Fibroblast of skin of back (primary cell): ENCODE measurements around the gene FBXW9.
"Not testable (repeated sequence)": the region's sequence is repeated elsewhere in the genome, so short reads cannot be mapped to it uniquely, and the experiment has no call there.

ENCODE experiments used
- DNase-seq: peaks from one replicate; pipeline ENCODE4 v3.0.0-alpha.2; 2013

The FBXW9 gene

GRCh38 chr19:12715102-12715501 lies 18.7 kb upstream of the FBXW9 start:
- no peak for DNase-seq

GRCh38 chr19:12713304-12713703 lies 16.9 kb upstream of the FBXW9 start:
- not testable (repeated sequence) for DNase-seq

GRCh38 chr19:12712077-12712476 lies 15.6 kb upstream of the FBXW9 start:
- not testable (repeated sequence) for DNase-seq

GRCh38 chr19:12711187-12711586 lies 14.8 kb upstream of the FBXW9 start:
- no peak for DNase-seq

- DNase-seq = no peak
Measured at GRCh38 chr19:12708641-12709040, 12.2 kb upstream of the FBXW9 start.

GRCh38 chr19:12706332-12706718 lies 9.9 kb upstream of the FBXW9 start:
- DNase-seq = no peak

- no peak for DNase-seq
Measured at GRCh38 chr19:12705654-12706331, 9.4 kb upstream of the FBXW9 start.

GRCh38 chr19:12705169-12705568 lies 8.7 kb upstream of the FBXW9 start:
- no peak for DNase-seq

- peak; percentile 48 for DNase-seq
Measured at GRCh38 chr19:12703046-12703445, 6.6 kb upstream of the FBXW9 start.

- no peak for DNase-seq
Measured at GRCh38 chr19:12701596-12702282, 5.3 kb upstream of the FBXW9 start.

GRCh38 chr19:12698138-12698537 lies 1.7 kb upstream of the FBXW9 start:
- no peak for DNase-seq

GRCh38 chr19:12697425-12697824 lies 994 bp upstream of the FBXW9 start:
- DNase-seq = not testable (repeated sequence)

- no peak for DNase-seq
Measured at GRCh38 chr19:12695997-12696365, 450 bp downstream of the FBXW9 start.

GRCh38 chr19:12695514-12695913 lies 917 bp downstream of the FBXW9 start:
- DNase-seq = no peak

- no peak for DNase-seq
Measured at GRCh38 chr19:12695096-12695495, 1.3 kb downstream of the FBXW9 start.

- no peak for DNase-seq
Measured at GRCh38 chr19:12694641-12695040, 1.8 kb downstream of the FBXW9 start.

GRCh38 chr19:12692960-12693359 lies 3.5 kb downstream of the FBXW9 start:
- DNase-seq = no peak

- DNase-seq = no peak
Measured at GRCh38 chr19:12689581-12690216, 6.7 kb downstream of the FBXW9 start.

- no peak for DNase-seq
Measured at GRCh38 chr19:12689012-12689411, 7.4 kb downstream of the FBXW9 start.

GRCh38 chr19:12687496-12688196 lies 8.8 kb downstream of the FBXW9 start, which contains the start of gene GNG14:
Gene GNG14 (plus strand): TSS chr19:12687998. CDS start chr19:12688049, 51 bp downstream.
- no peak for DNase-seq

- no peak for DNase-seq
Measured at GRCh38 chr19:12685831-12686230, 10.6 kb downstream of the FBXW9 start.

- DNase-seq = peak; percentile 98
Measured at GRCh38 chr19:12681074-12681987, 15.1 kb downstream of the FBXW9 start, which contains the start of gene DHPS. Gene DHPS (minus strand): TSS chr19:12681880. CDS start chr19:12681766, 114 bp downstream.
